Tibial nerve (tissue), 4 donors: Measurements from ENCODE around the gene ZNF415. TPM values are rescaled to one million over a fixed set of nuclear protein-coding genes. Genes with fewer than 3 reads are reported as not detected.

Experiments
- DNase-seq, 2 donors: peaks; one replicate each; pipeline ENCODE4 v3.0.0-alpha.2; 2019; ENCODE audit warnings: low spot score in 2 of 2
- H3K27ac ChIP-seq, 4 donors: fragments of 200-600 bp; sonication (generic) in 3 of 4; one replicate each; pipeline ENCODE4 v1.5.1; 2017 to 2019; ENCODE audit warnings: mild to moderate bottlenecking in 1 of 4
- H3K27me3 ChIP-seq, 2 donors: fragments of 200-600 bp; sonication (generic) in 1 of 2; one replicate each; pipeline versions ENCODE4 v1.5.1 to v1.6.0; 2017 to 2019
- H3K36me3 ChIP-seq, 3 donors: fragments of 200-600 bp; sonication (generic); one replicate each; pipeline ENCODE4 v1.5.1; 2018 to 2019
- H3K4me1 ChIP-seq, 4 donors: fragments of 200-600 bp; sonication (generic) in 3 of 4; one replicate each; pipeline ENCODE4 v1.5.1; 2017 to 2019
- H3K4me3 ChIP-seq, 4 donors: fragments of 200-600 bp; sonication (generic) in 3 of 4; one replicate each; pipeline ENCODE4 v1.5.1; 2017 to 2019; ENCODE audit warnings: mild to moderate bottlenecking in 1 of 4, moderate library complexity in 1 of 4
- H3K9me3 ChIP-seq, 4 donors: fragments of 200-600 bp; sonication (generic) in 3 of 4; one replicate each; pipeline ENCODE4 v1.5.1; 2017 to 2019
- EP300 ChIP-seq, 2 donors: sonication (generic); formaldehyde crosslinking; IDR thresholded peaks; one replicate each; pipeline ENCODE4 v1.6.1; 2017; ENCODE audit warnings: antibody characterized with exemption in 2 of 2, mild to moderate bottlenecking in 1 of 2
- POLR2A ChIP-seq, 2 donors: fragments of 450-650 bp; IDR thresholded peaks; one replicate each; pipeline ENCODE4 v1.6.1; 2017; ENCODE audit warnings: antibody characterized with exemption in 2 of 2, mild to moderate bottlenecking in 2 of 2, moderate library complexity in 2 of 2
- WGBS, 2 donors: methylation state at CpG; one replicate each; pipeline ENCODE4 v1.1.5; 2018; 5-methylcytosine and 5-hydroxymethylcytosine counted together
- total RNA-seq, 4 donors: library from RNA; depleted of rRNA; stranded (reverse); fragments of >200 nt; gene quantifications; one replicate each; pipeline ENCODE4 v1.1.0, GENCODE V29; 2016
- TF ChIP-seq, protein P1 (sequence below), 5 experiments: fragments of 200-600 bp in 3 of 5; fragments of 450-650 bp in 2 of 5; sonication (generic) in 3 of 5; IDR thresholded peaks; one replicate each; pipeline ENCODE4 v1.5.1; 2016 to 2019; ENCODE audit warnings: antibody characterized with exemption in 5 of 5, mild to moderate bottlenecking in 3 of 5, moderate library complexity in 2 of 5

The ZNF415 gene
- total RNA-seq, 4 donors from 2014 or later = 4.5 to 9.8 (median 5.7) TPM

- Histone ChIP-seq H3K36me3 (peaks cover 0 to 37% (median 0%) of the 10 kb centered on the region in 3 donors), H3K4me1 (peaks cover 0 to 23% (median 6%) of the 10 kb centered on the region in 4 donors), H3K4me3 (no peak overlapping the region), H3K9me3 (peaks cover 0 to 58% (median 15%) of the 10 kb centered on the region in 4 donors), H3K27ac (no peak overlapping the region), H3K27me3 (no peaks in the 10 kb centered on the region)
- TF ChIP-seq, protein P1, sequence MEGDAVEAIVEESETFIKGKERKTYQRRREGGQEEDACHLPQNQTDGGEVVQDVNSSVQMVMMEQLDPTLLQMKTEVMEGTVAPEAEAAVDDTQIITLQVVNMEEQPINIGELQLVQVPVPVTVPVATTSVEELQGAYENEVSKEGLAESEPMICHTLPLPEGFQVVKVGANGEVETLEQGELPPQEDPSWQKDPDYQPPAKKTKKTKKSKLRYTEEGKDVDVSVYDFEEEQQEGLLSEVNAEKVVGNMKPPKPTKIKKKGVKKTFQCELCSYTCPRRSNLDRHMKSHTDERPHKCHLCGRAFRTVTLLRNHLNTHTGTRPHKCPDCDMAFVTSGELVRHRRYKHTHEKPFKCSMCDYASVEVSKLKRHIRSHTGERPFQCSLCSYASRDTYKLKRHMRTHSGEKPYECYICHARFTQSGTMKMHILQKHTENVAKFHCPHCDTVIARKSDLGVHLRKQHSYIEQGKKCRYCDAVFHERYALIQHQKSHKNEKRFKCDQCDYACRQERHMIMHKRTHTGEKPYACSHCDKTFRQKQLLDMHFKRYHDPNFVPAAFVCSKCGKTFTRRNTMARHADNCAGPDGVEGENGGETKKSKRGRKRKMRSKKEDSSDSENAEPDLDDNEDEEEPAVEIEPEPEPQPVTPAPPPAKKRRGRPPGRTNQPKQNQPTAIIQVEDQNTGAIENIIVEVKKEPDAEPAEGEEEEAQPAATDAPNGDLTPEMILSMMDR (IDR thresholded peaks at IDR 0.05) = no peak
- TF ChIP-seq EP300 (IDR thresholded peaks at IDR 0.05) (no peak), POLR2A (IDR thresholded peaks at IDR 0.05) (no peak)
- no peak for DNase-seq
- 53 to 81% methylated on average over 3 of the region's 3 CpGs for WGBS, 2 donors
Measured at GRCh38 chr19:53161123-53161522, 28.4 kb upstream of the ZNF415 start.

- no peak overlapping the region for H3K27ac ChIP-seq
- H3K27me3 ChIP-seq = no peaks in the 10 kb centered on the region
- peaks cover 0 to 37% (median 0%) of the 10 kb centered on the region in 3 donors for H3K36me3 ChIP-seq
- H3K4me3 ChIP-seq = no peak overlapping the region
- peaks cover 0 to 23% (median 6%) of the 10 kb centered on the region in 4 donors for H3K4me1 ChIP-seq
- no peak for DNase-seq
- WGBS, 2 donors = 91 to 94% methylated on average over 3 of the region's 3 CpGs
- TF ChIP-seq, protein P1 (IDR thresholded peaks at IDR 0.05) = no peak
- TF ChIP-seq POLR2A (IDR thresholded peaks at IDR 0.05) (no peak), EP300 (IDR thresholded peaks at IDR 0.05) (no peak)
- H3K9me3 ChIP-seq = peaks cover 0 to 58% (median 12%) of the 10 kb centered on the region in 4 donors
Measured at GRCh38 chr19:53160350-53160749, 27.6 kb upstream of the ZNF415 start.

DNA sequence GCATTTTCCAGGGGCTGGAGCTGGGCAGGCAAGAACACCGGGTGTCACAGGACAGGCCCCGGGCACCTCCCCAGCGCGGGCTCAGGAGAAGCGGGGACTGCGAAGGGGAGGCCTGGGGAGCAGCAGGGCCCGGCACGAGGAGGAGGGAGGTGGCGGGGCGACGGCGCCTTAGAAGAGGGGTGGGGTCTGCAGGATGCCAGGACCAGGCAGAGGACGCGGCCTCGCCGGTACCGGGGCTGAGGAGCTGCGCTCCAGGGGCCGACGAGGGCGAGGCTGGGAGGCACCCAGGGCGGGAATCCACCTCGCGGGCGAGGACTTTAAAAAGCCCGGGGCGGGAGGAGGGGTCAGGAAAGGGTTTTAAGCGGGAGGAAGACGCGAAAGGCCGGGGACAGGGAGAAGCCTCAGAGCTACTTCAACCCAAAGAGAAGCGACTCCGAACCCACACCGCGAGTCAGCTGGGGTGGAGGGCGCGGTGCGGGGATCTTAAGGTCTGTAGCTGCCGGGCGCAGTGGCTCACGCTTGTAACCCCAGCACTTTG lies 25.5 kb upstream of the ZNF415 start:
- peak overlapping the region in 3 of 4 donors; percentile 73 to 87 (median 83) for H3K27ac ChIP-seq
- H3K36me3 ChIP-seq = peaks cover 0 to 43% (median 4%) of the 10 kb centered on the region in 3 donors
- peaks cover 0 to 58% (median 2%) of the 10 kb centered on the region in 4 donors for H3K9me3 ChIP-seq
- no peaks in the 10 kb centered on the region for H3K27me3 ChIP-seq
- 1 to 2% methylated on average over 41 of the region's 41 CpGs for WGBS, 2 donors
- DNase-seq = no peak
- H3K4me3 ChIP-seq = peak overlapping the region; percentile 43 to 82 (median 66)
- peaks cover 0 to 23% (median 6%) of the 10 kb centered on the region in 4 donors for H3K4me1 ChIP-seq
- TF ChIP-seq EP300 (IDR thresholded peaks at IDR 0.05) = no peak
- no peak for TF ChIP-seq POLR2A (IDR thresholded peaks at IDR 0.05)
- TF ChIP-seq, protein P1 (IDR thresholded peaks at IDR 0.05) = no peak

GRCh38 chr19:53157626-53158025 lies 24.9 kb upstream of the ZNF415 start:
- Histone ChIP-seq H3K36me3 (peaks cover 0 to 49% (median 4%) of the 10 kb centered on the region in 3 donors), H3K4me3 (peak overlapping the region; percentile 43 to 82 (median 66)), H3K27ac (peak overlapping the region in 3 of 4 donors; percentile 73 to 87 (median 83)), H3K4me1 (peaks cover 0 to 23% (median 6%) of the 10 kb centered on the region in 4 donors), H3K9me3 (peaks cover 0 to 58% (median 2%) of the 10 kb centered on the region in 4 donors), H3K27me3 (no peaks in the 10 kb centered on the region)
- TF ChIP-seq POLR2A (IDR thresholded peaks at IDR 0.05) (no peak), EP300 (IDR thresholded peaks at IDR 0.05) (no peak)
- TF ChIP-seq, protein P1 (IDR thresholded peaks at IDR 0.05) = no peak
- DNase-seq = no peak
- 15 to 19% methylated on average over 7 of the region's 7 CpGs for WGBS, 2 donors

DNA sequence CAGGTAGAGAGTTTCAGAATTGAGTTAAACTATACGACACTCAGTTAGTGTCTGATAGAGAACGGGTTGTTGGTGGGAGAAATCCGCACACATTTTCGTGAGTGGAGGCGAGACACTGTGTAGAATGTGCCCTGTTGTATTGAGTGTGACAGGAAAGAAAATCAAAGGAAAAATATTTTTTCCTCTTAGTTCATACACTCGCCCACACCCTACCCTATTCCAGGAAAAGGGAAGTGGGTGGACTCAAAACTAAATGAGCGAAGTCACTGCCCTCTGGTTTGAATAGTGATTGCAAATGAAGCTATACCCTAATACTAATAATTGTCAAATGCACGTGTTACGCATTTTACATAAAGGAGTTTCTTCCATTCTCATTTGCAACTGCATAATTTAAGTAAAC lies 24.1 kb upstream of the ZNF415 start:
- DNase-seq = no peak
- peaks cover 0 to 58% (median 2%) of the 10 kb centered on the region in 4 donors for H3K9me3 ChIP-seq
- TF ChIP-seq POLR2A (IDR thresholded peaks at IDR 0.05) = no peak
- TF ChIP-seq EP300 (IDR thresholded peaks at IDR 0.05) = no peak
- 72 to 79% methylated on average over 9 of the region's 9 CpGs for WGBS, 2 donors
- peaks cover 0 to 23% (median 6%) of the 10 kb centered on the region in 4 donors for H3K4me1 ChIP-seq
- peaks cover 0 to 56% (median 4%) of the 10 kb centered on the region in 3 donors for H3K36me3 ChIP-seq
- no peaks in the 10 kb centered on the region for H3K27me3 ChIP-seq
- peak overlapping the region in 1 of 4 donors; percentile 82 for H3K4me3 ChIP-seq
- peak overlapping the region in 1 of 4 donors; percentile 31 for H3K27ac ChIP-seq
